Measurements from ENCODE around the gene PREX1.

- TF ChIP-seq EZH2 (IDR thresholded peaks at IDR 0.05; ENCODE audit: low read length, missing control alignments) (no peak), CTCF (conservative IDR thresholded peaks at IDR 0.05 in 1 of 2, IDR thresholded peaks at IDR 0.05 in 1 of 2; ENCODE audit: low read depth in 1 of 2, low read length in 2 of 2) (peak in 1 of 2 donors; percentile 18)
Measured at GRCh38 chr20:48745330-48745729, 82.5 kb downstream of the PREX1 start.

Measured in fibroblast of lung (primary cell).